ENCODE data around the gene KCNN1. TPM values are rescaled to one million over a fixed set of nuclear protein-coding genes. Genes with fewer than 3 reads are reported as not detected.
A peak's percentile ranks its signal among the peaks of the same experiment; 100 is the strongest.

The KCNN1 gene
- total RNA-seq, 1 donor = not detected

DNA sequence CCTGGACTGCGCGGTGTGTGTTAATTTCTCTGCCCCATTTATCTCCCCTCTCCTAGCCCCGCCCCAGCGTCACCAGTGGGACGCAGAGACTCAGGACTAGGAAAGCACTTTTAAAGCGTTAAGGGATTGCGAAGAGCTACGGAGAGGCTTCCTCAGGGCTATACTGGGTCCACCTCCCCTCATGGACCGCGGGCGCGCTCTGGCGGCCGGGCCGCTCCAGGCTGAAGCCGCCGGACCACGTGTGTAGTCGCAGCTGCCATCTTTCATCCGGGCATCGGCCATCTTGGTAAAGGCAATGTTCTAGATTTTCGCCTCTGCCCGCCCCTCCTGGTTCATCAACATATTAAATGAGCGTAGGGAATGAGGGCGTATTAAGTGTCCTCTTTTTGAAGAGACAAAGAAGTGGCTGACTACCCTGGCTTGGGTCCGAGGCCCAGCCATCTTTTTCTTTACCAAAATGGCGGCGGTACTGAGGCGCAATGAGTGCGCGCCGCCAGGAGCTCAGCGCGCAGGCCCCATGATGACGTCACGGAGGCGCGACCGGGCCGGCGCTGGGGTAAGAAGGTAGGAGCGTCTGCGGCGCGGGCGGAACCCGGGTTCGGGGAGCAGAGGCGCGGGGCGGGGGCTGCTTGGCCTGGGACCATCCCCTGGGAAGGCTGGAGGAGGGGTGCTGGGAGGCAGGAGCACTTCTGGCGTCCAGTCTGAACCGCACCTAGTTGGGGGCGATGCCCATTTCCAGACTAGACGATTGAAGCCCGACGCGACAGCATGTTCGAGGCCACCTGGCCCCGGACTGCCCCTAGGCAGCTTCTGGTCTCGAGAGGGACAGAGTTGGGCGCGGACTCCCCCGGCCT lies 34.2 kb upstream of the KCNN1 start, which contains the start of gene CCDC124:
TSS of gene CCDC124 (plus strand) at position 531 of the 854 bp plus-strand sequence. CDS start 3,406 bp downstream, outside the sequence.
- peak within 1 kb of the TSS; percentile 98 for H3K27ac ChIP-seq (ENCODE audit: low read depth, low read length)
- peak within 1 kb of the TSS; percentile 99 for H2AFZ ChIP-seq (ENCODE audit: low read length)
- peaks cover 16% of the 10 kb centered on the region for H3K4me1 ChIP-seq (ENCODE audit: insufficient read depth, low read length)
- H3K27me3 ChIP-seq (ENCODE audit: insufficient read depth, low read length) = no peaks in the 10 kb centered on the region
- no peaks in the 10 kb centered on the region for H3K36me3 ChIP-seq (ENCODE audit: insufficient read depth, low read length)
- peaks cover 17% of the 10 kb centered on the region for H3K79me2 ChIP-seq (ENCODE audit: insufficient read depth, low read length)
- TF ChIP-seq, protein P1, sequence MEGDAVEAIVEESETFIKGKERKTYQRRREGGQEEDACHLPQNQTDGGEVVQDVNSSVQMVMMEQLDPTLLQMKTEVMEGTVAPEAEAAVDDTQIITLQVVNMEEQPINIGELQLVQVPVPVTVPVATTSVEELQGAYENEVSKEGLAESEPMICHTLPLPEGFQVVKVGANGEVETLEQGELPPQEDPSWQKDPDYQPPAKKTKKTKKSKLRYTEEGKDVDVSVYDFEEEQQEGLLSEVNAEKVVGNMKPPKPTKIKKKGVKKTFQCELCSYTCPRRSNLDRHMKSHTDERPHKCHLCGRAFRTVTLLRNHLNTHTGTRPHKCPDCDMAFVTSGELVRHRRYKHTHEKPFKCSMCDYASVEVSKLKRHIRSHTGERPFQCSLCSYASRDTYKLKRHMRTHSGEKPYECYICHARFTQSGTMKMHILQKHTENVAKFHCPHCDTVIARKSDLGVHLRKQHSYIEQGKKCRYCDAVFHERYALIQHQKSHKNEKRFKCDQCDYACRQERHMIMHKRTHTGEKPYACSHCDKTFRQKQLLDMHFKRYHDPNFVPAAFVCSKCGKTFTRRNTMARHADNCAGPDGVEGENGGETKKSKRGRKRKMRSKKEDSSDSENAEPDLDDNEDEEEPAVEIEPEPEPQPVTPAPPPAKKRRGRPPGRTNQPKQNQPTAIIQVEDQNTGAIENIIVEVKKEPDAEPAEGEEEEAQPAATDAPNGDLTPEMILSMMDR (IDR thresholded peaks at IDR 0.05; ENCODE audit: extremely low read depth, low read depth, low read length) = peak; percentile 92
- H4K20me1 ChIP-seq (ENCODE audit: insufficient read depth, low read length) = no peaks in the 10 kb centered on the region
- no peaks in the 10 kb centered on the region for H3K9me3 ChIP-seq (ENCODE audit: low read depth, low read length)
- peak within 1 kb of the TSS; percentile 90 for H3K4me2 ChIP-seq (ENCODE audit: insufficient read depth, low read length)
- peak within 1 kb of the TSS; percentile 95 for H3K4me3 ChIP-seq (ENCODE audit: insufficient read depth, low read length)
- peak; percentile 99 for DNase-seq (ENCODE audit: insufficient read length, low spot score, missing footprints)

DNA sequence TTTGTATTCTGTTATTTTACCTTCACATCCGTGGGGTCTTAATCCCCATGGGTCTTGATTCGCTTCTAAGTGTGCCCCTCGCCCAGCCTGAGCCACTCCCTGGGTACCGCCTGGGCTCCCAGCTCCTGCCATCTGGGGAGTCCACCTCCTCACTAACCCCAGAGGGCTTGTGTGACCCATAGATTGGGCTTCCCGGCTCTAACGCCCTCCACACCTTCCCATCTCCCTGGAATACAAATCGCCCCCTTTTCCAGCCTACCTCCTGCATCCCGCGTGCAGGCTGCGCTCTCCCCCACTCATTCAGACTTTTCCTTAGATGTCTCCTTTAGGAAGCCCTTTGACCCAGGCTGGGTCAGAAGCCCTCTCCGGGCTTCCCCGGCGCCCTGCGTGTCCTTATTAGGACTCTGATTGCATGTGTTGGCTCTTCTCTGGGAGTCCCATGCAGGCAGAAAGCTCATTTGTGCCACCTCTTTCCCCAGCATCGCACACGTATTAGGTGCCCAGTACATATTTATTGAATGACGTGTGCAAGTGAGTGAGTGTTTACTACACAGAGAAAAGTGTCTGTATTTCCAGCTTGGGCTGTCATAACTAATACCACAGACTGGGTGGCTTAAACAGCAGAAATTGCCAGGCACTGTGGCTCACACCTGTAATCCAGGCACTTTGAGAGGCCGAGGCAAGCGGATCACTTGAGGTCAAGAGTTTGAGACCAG lies 33.3 kb upstream of the KCNN1 start:
- H4K20me1 ChIP-seq (ENCODE audit: insufficient read depth, low read length) = peaks cover 3% of the 10 kb centered on the region
- H3K4me3 ChIP-seq (ENCODE audit: insufficient read depth, low read length) = peak overlapping the region; percentile 95
- TF ChIP-seq, protein P1 (IDR thresholded peaks at IDR 0.05; ENCODE audit: extremely low read depth, low read depth, low read length) = no peak
- H2AFZ ChIP-seq (ENCODE audit: low read length) = peak overlapping the region; percentile 99
- H3K79me2 ChIP-seq (ENCODE audit: insufficient read depth, low read length) = peaks cover 17% of the 10 kb centered on the region
- no peaks in the 10 kb centered on the region for H3K36me3 ChIP-seq (ENCODE audit: insufficient read depth, low read length)
- no peaks in the 10 kb centered on the region for H3K27me3 ChIP-seq (ENCODE audit: insufficient read depth, low read length)
- DNase-seq (ENCODE audit: insufficient read length, low spot score, missing footprints) = peak; percentile 76
- H3K4me2 ChIP-seq (ENCODE audit: insufficient read depth, low read length) = peak overlapping the region; percentile 90
- no peaks in the 10 kb centered on the region for H3K9me3 ChIP-seq (ENCODE audit: low read depth, low read length)
- H3K27ac ChIP-seq (ENCODE audit: low read depth, low read length) = peak overlapping the region; percentile 98
- H3K4me1 ChIP-seq (ENCODE audit: insufficient read depth, low read length) = peaks cover 20% of the 10 kb centered on the region

GRCh38 chr19:17936379-17936778 lies 30.5 kb upstream of the KCNN1 start:
- Histone ChIP-seq H3K4me1 (ENCODE audit: insufficient read depth, low read length) (peaks cover 20% of the 10 kb centered on the region), H3K79me2 (ENCODE audit: insufficient read depth, low read length) (peaks cover 17% of the 10 kb centered on the region), H3K4me2 (ENCODE audit: insufficient read depth, low read length) (no peak overlapping the region), H3K27ac (ENCODE audit: low read depth, low read length) (no peak overlapping the region), H3K9me3 (ENCODE audit: low read depth, low read length) (no peaks in the 10 kb centered on the region), H4K20me1 (ENCODE audit: insufficient read depth, low read length) (peaks cover 7% of the 10 kb centered on the region), H2AFZ (ENCODE audit: low read length) (no peak overlapping the region), H3K4me3 (ENCODE audit: insufficient read depth, low read length) (no peak overlapping the region), H3K36me3 (ENCODE audit: insufficient read depth, low read length) (no peaks in the 10 kb centered on the region), H3K27me3 (ENCODE audit: insufficient read depth, low read length) (no peaks in the 10 kb centered on the region)
- no peak for DNase-seq (ENCODE audit: insufficient read length, low spot score, missing footprints)
- TF ChIP-seq, protein P1 (IDR thresholded peaks at IDR 0.05; ENCODE audit: extremely low read depth, low read depth, low read length) = no peak
